HepG2 (cell line): ENCODE data around the gene LGALS4. TPM values are rescaled to one million over a fixed set of nuclear protein-coding genes. Genes with fewer than 3 reads are reported as not detected.

Experiments used
- ARHGAP35 ChIP-seq: sonication (generic); formaldehyde crosslinking; IDR thresholded peaks from 2 replicates; pipeline ENCODE4 v1.9.0; 2022; ENCODE audit warnings: mild to moderate bottlenecking, inconsistent platforms, moderate library complexity, missing genetic modification reagents, borderline replicate concordance
- CEBPB ChIP-seq: IDR thresholded peaks from 2 replicates; pipeline ENCODE4 v1.6.1; 2011; ENCODE audit warnings: low read depth, low read length, improper control_type of control experiment, borderline replicate concordance
- FOXM1 ChIP-seq: sonication (generic); formaldehyde crosslinking; IDR thresholded peaks from 2 replicates; pipeline ENCODE4 v1.5.0; 2020; ENCODE audit warnings: missing genetic modification reagents
- IRF2 ChIP-seq: IDR thresholded peaks from 2 replicates; pipeline ENCODE4 v1.6.1; 2018; ENCODE audit warnings: missing genetic modification reagents, missing compliant biosample characterization
- KLF12 ChIP-seq: sonication (generic); formaldehyde crosslinking; IDR thresholded peaks from 2 replicates; pipeline ENCODE4 v1.4.0; 2020; ENCODE audit warnings: missing genetic modification reagents, borderline replicate concordance
- MED8 ChIP-seq: sonication (generic); formaldehyde crosslinking; IDR thresholded peaks from 2 replicates; pipeline ENCODE4 v1.8.1; 2023; ENCODE audit warnings: mild to moderate bottlenecking, missing genetic modification reagents; ENCODE audit not compliant: insufficient replicate concordance
- MXD4 ChIP-seq: IDR thresholded peaks from 2 replicates; pipeline ENCODE4 v1.6.1; 2016; ENCODE audit warnings: mild to moderate bottlenecking, missing biosample characterization, missing genetic modification reagents
- NFIB ChIP-seq: sonication (generic); formaldehyde crosslinking; IDR thresholded peaks from 2 replicates; pipeline ENCODE4 v1.9.0; 2021; ENCODE audit warnings: missing genetic modification reagents, mild to moderate bottlenecking, borderline replicate concordance
- NKX3-1 ChIP-seq: sonication (generic); formaldehyde crosslinking; IDR thresholded peaks from 2 replicates; pipeline ENCODE4 v1.5.0; 2020; ENCODE audit warnings: missing genetic modification reagents
- RBM22 ChIP-seq: fragments of 200-400 bp; formaldehyde crosslinking; optimal IDR thresholded peaks from 2 replicates; pipeline ENCODE3; 2017; ENCODE audit warnings: mild to moderate bottlenecking, low read length, moderate library complexity
- SP5 ChIP-seq: IDR thresholded peaks from 2 replicates; pipeline ENCODE4 v1.6.1; 2016; ENCODE audit warnings: low read depth, borderline replicate concordance
- SRF ChIP-seq: IDR thresholded peaks from 2 replicates; pipeline ENCODE4 v1.6.1; 2011; ENCODE audit warnings: mild to moderate bottlenecking, low read depth, low read length, moderate library complexity
- TRIM24 ChIP-seq: sonication (generic); formaldehyde crosslinking; IDR thresholded peaks from 2 replicates; pipeline ENCODE4 v1.8.0; 2022; ENCODE audit warnings: mild to moderate bottlenecking, missing genetic modification reagents
- ZNF709 ChIP-seq: sonication (generic); formaldehyde crosslinking; IDR thresholded peaks from 2 replicates; pipeline ENCODE4 v1.5.0; 2020; ENCODE audit warnings: mild to moderate bottlenecking, missing genetic modification reagents
- ZNF737 ChIP-seq: sonication (generic); formaldehyde crosslinking; IDR thresholded peaks from 2 replicates; pipeline ENCODE4 v1.5.0; 2020; ENCODE audit warnings: missing genetic modification reagents, mild to moderate bottlenecking, borderline replicate concordance
- polyA plus RNA-seq, 8 experiments: library from polyadenylated mRNA; depleted of rRNA in 3 of 8; stranded (reverse) in 7 of 8; unstranded in 1 of 8; fragments of >200 nt; fragmentation: Illumina TruSeq in 4 of 8; extraction: Trizol in 4 of 8; gene quantifications; 2 replicates each; pipeline versions ENCODE4 v1.2.1 to v1.2.3, GENCODE V29; 2011 to 2016; ENCODE audit warnings: low read depth in 4 of 8, missing spikeins in 1 of 8, mixed read lengths in 1 of 8; ENCODE audit not compliant: insufficient read depth in 1 of 8
- total RNA-seq, 5 experiments: library from RNA; depleted of rRNA; stranded (reverse); fragments of >200 nt; fragmentation: Illumina TruSeq; extraction: Trizol; gene quantifications; 2 replicates each; pipeline ENCODE4 v1.2.3, GENCODE V29; 2016; ENCODE audit warnings: low read depth in 1 of 5
- TF ChIP-seq, protein P1 (sequence below): sonication (generic); formaldehyde crosslinking; conservative IDR thresholded peaks from 2 replicates; pipeline ENCODE4 v1.4.0; 2020; ENCODE audit warnings: missing genetic modification reagents
- TF ChIP-seq, protein P2 (sequence below): IDR thresholded peaks from 2 replicates; pipeline ENCODE4 v1.6.1; 2016; ENCODE audit warnings: control low read depth
- TF ChIP-seq, protein P3 (sequence below): sonication (generic); formaldehyde crosslinking; IDR thresholded peaks from 2 replicates; pipeline ENCODE4 v1.8.1; 2023; ENCODE audit warnings: missing genetic modification reagents, mild to moderate bottlenecking, borderline replicate concordance
- TF ChIP-seq, protein P4 (sequence below): sonication (generic); formaldehyde crosslinking; IDR thresholded peaks from 2 replicates; pipeline ENCODE4 v1.4.0; 2020; ENCODE audit warnings: mild to moderate bottlenecking, missing genetic modification reagents
- TF ChIP-seq, protein P5 (sequence below): sonication (generic); formaldehyde crosslinking; IDR thresholded peaks from 2 replicates; pipeline ENCODE4 v1.5.0; 2020; ENCODE audit warnings: missing genetic modification reagents
- TF ChIP-seq, protein P6 (sequence below): sonication (generic); formaldehyde crosslinking; IDR thresholded peaks from 2 replicates; pipeline ENCODE4 v1.4.0; 2020; ENCODE audit warnings: low read depth, mild to moderate bottlenecking, missing genetic modification reagents

LGALS4 gene
- total and polyA plus RNA-seq, 2 of the 13 experiments (the other 11 are each of a cell fraction or from before 2014, with no cell fraction given), result 0.24 to 0.71 TPM

DNA sequence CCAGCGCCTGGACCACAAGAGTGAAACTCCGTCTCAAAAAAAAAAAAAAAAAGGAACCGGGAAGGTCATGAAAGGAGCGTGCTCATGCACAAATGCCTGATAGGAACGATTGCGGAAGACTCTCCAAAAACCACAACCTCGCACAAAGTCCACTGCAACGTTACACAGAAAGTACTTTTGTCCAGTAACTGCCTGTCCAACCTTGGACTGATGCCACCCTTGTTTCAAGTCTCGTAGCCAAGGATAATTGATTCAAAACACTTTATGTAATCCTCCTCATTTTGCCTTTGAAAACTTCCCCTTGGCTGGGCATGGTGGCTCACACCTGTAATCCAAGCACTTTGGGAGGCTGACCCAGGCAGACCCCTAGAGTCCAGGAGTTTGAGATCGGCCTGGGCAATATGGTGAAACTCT lies 53.1 kb downstream of the LGALS4 start (continued):
- TF ChIP-seq, protein P1, sequence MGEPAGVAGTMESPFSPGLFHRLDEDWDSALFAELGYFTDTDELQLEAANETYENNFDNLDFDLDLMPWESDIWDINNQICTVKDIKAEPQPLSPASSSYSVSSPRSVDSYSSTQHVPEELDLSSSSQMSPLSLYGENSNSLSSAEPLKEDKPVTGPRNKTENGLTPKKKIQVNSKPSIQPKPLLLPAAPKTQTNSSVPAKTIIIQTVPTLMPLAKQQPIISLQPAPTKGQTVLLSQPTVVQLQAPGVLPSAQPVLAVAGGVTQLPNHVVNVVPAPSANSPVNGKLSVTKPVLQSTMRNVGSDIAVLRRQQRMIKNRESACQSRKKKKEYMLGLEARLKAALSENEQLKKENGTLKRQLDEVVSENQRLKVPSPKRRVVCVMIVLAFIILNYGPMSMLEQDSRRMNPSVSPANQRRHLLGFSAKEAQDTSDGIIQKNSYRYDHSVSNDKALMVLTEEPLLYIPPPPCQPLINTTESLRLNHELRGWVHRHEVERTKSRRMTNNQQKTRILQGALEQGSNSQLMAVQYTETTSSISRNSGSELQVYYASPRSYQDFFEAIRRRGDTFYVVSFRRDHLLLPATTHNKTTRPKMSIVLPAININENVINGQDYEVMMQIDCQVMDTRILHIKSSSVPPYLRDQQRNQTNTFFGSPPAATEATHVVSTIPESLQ (CRISPR knock-in tag), result no peak
- TF ChIP-seq, protein P2, sequence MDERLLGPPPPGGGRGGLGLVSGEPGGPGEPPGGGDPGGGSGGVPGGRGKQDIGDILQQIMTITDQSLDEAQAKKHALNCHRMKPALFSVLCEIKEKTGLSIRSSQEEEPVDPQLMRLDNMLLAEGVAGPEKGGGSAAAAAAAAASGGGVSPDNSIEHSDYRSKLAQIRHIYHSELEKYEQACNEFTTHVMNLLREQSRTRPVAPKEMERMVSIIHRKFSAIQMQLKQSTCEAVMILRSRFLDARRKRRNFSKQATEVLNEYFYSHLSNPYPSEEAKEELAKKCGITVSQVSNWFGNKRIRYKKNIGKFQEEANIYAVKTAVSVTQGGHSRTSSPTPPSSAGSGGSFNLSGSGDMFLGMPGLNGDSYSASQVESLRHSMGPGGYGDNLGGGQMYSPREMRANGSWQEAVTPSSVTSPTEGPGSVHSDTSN (CRISPR knock-in tag), result no peak
- TF ChIP-seq, protein P3, sequence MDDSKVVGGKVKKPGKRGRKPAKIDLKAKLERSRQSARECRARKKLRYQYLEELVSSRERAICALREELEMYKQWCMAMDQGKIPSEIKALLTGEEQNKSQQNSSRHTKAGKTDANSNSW, result no peak
- TF ChIP-seq FOXM1 (CRISPR knock-in tag), result 0 out of 2 replicates have a peak, but pooled peaks have one; percentile 57
- 0 out of 2 replicates have a peak, but pooled peaks have one; percentile 56 for TF ChIP-seq NKX3-1 (CRISPR knock-in tag)
- TF ChIP-seq ZNF737, result no peak
- no peak; the same call in 1 of the 2 replicates for TF ChIP-seq SP5 (CRISPR knock-in tag)
- TF ChIP-seq, protein P4, sequence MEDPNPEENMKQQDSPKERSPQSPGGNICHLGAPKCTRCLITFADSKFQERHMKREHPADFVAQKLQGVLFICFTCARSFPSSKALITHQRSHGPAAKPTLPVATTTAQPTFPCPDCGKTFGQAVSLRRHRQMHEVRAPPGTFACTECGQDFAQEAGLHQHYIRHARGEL (CRISPR knock-in tag), result no peak
- no peak for TF ChIP-seq NFIB (CRISPR knock-in tag)
- no peak for TF ChIP-seq KLF12 (CRISPR knock-in tag)
- peak; percentile 90 for TF ChIP-seq MED8 (CRISPR knock-in tag)
- TF ChIP-seq, protein P5, sequence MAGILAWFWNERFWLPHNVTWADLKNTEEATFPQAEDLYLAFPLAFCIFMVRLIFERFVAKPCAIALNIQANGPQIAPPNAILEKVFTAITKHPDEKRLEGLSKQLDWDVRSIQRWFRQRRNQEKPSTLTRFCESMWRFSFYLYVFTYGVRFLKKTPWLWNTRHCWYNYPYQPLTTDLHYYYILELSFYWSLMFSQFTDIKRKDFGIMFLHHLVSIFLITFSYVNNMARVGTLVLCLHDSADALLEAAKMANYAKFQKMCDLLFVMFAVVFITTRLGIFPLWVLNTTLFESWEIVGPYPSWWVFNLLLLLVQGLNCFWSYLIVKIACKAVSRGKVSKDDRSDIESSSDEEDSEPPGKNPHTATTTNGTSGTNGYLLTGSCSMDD (CRISPR knock-in tag), result no peak
- TF ChIP-seq, protein P6, sequence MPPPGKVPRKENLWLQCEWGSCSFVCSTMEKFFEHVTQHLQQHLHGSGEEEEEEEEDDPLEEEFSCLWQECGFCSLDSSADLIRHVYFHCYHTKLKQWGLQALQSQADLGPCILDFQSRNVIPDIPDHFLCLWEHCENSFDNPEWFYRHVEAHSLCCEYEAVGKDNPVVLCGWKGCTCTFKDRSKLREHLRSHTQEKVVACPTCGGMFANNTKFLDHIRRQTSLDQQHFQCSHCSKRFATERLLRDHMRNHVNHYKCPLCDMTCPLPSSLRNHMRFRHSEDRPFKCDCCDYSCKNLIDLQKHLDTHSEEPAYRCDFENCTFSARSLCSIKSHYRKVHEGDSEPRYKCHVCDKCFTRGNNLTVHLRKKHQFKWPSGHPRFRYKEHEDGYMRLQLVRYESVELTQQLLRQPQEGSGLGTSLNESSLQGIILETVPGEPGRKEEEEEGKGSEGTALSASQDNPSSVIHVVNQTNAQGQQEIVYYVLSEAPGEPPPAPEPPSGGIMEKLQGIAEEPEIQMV (CRISPR knock-in tag), result no peak
- TF ChIP-seq TRIM24 (CRISPR knock-in tag), result no peak
- TF ChIP-seq ZNF709 (CRISPR knock-in tag), result no peak
- TF ChIP-seq SRF, result no peak; the same call in 1 of the 2 replicates
- peak; percentile 86 for TF ChIP-seq IRF2 (CRISPR knock-in tag)
- TF ChIP-seq RBM22, result no peak
- TF ChIP-seq MXD4 (CRISPR knock-in tag), result no peak
- no peak for TF ChIP-seq ARHGAP35
- peak; percentile 90 for TF ChIP-seq CEBPB
